Fibroblast of lung (primary cell): ENCODE results near the gene FKBP1A. TPM values are rescaled to one million over a fixed set of nuclear protein-coding genes. Genes with fewer than 3 reads are reported as not detected.
A peak's percentile ranks its signal among the peaks of the same experiment; 100 is the strongest.

Experiments
- DNase-seq, 2 donors: peaks; one replicate each; pipeline versions ENCODE4 v3.0.0 to v3.0.0-alpha.2; 2010; ENCODE audit warnings: low read depth in 2 of 2
- H2AFZ ChIP-seq: 2 replicates; pipeline ENCODE4 v1.5.1; 2012; ENCODE audit warnings: low read length, control low read depth, inconsistent platforms
- H3K27ac ChIP-seq: 2 replicates; pipeline ENCODE4 v1.5.1; 2011; ENCODE audit warnings: low read length, control low read depth; ENCODE audit not compliant: insufficient read depth
- H3K27me3 ChIP-seq: 2 replicates; pipeline ENCODE4 v1.5.1; 2011; ENCODE audit warnings: mild to moderate bottlenecking, low read length; ENCODE audit not compliant: control insufficient read depth, insufficient read depth
- H3K36me3 ChIP-seq: 2 replicates; pipeline ENCODE4 v1.5.1; 2011; ENCODE audit warnings: low read length; ENCODE audit not compliant: control insufficient read depth, insufficient read depth
- H3K4me1 ChIP-seq: 2 replicates; pipeline ENCODE4 v1.5.1; 2011; ENCODE audit warnings: low read length; ENCODE audit not compliant: control insufficient read depth, insufficient read depth; ENCODE audit errors: extremely low read depth
- H3K4me2 ChIP-seq: 2 replicates; pipeline ENCODE4 v1.5.1; 2011; ENCODE audit warnings: low read length, control low read depth; ENCODE audit not compliant: insufficient read depth; ENCODE audit errors: extremely low read depth
- H3K4me3 ChIP-seq, 4 experiments: fragments of 200-600 bp in 1 of 4; sonication (generic) in 1 of 4; replicated peaks in 1 of 4; 2 replicates each; pipeline ENCODE4 v1.5.1; 2011 to 2016; ENCODE audit warnings: low read length in 4 of 4, low read depth in 3 of 4, mild to moderate bottlenecking in 3 of 4, control low read depth in 2 of 4, inconsistent platforms in 1 of 4, mixed read lengths in 1 of 4; ENCODE audit not compliant: insufficient read depth in 1 of 4; ENCODE audit errors: control extremely low read depth in 1 of 4
- H3K79me2 ChIP-seq: 2 replicates; pipeline ENCODE4 v1.5.1; 2012; ENCODE audit warnings: mild to moderate bottlenecking, low read length, inconsistent platforms; ENCODE audit not compliant: control insufficient read depth, insufficient read depth
- H3K9ac ChIP-seq: 2 replicates; pipeline ENCODE4 v1.5.1; 2011; ENCODE audit warnings: mild to moderate bottlenecking, low read length, control low read depth; ENCODE audit not compliant: insufficient read depth
- H3K9me3 ChIP-seq: 2 replicates; pipeline ENCODE4 v1.5.1; 2012; ENCODE audit warnings: low read depth, low read length; ENCODE audit not compliant: control insufficient read depth, insufficient read depth
- H4K20me1 ChIP-seq: 2 replicates; pipeline ENCODE4 v1.5.1; 2011; ENCODE audit warnings: low read length; ENCODE audit not compliant: control insufficient read depth, insufficient read depth; ENCODE audit errors: extremely low read depth
- CTCF ChIP-seq, 2 donors: IDR thresholded peaks in 1 of 2; conservative IDR thresholded peaks in 1 of 2; 1 replicate in 1 of 2; 2 replicates in 1 of 2; pipeline ENCODE4 v1.5.1; 2011 to 2012; ENCODE audit warnings: low read length in 2 of 2, control low read depth in 1 of 2, inconsistent platforms in 1 of 2, low read depth in 1 of 2, mild to moderate bottlenecking in 1 of 2
- EZH2 ChIP-seq: IDR thresholded peaks from 2 replicates; pipeline ENCODE4 v1.5.1; 2012; ENCODE audit warnings: low read length, control low read depth, mild to moderate bottlenecking; ENCODE audit errors: missing control alignments
- polyA plus RNA-seq, 2 donors: library from polyadenylated mRNA; depleted of rRNA in 1 of 2; stranded (reverse) in 1 of 2; unstranded in 1 of 2; fragments of >200 nt; gene quantifications; 2 replicates each; pipeline ENCODE4 v1.2.1, GENCODE V29; 2011 to 2012; ENCODE audit warnings: missing spikeins in 1 of 2
- total RNA-seq: library from RNA; depleted of rRNA; stranded (reverse); fragments of >200 nt; gene quantifications from 2 replicates; pipeline ENCODE4 v1.2.1, GENCODE V29; 2014

FKBP1A gene
- total and polyA plus RNA-seq, 2 donors (not counting 1 experiment from before 2014, with no cell fraction given): 120 to 440 TPM

- DNase-seq: no peak
- Histone ChIP-seq H4K20me1 (no peaks in the 10 kb centered on the region), H3K4me2 (no peak overlapping the region), H3K9ac (no peak overlapping the region), H3K4me3 (no peak overlapping the region), H3K36me3 (peaks cover 4% of the 10 kb centered on the region), H3K27ac (no peak overlapping the region), H3K79me2 (peaks cover 32% of the 10 kb centered on the region), H3K27me3 (no peaks in the 10 kb centered on the region), H3K9me3 (no peaks in the 10 kb centered on the region), H2AFZ (no peak overlapping the region), H3K4me1 (peaks cover 18% of the 10 kb centered on the region)
- TF ChIP-seq CTCF (conservative IDR thresholded peaks at IDR 0.05 in 1 of 2, IDR thresholded peaks at IDR 0.05 in 1 of 2; ENCODE audit: low read depth in 1 of 2, low read length in 2 of 2): no peak
These were observed 20.9 kb downstream of the FKBP1A start for GRCh38 chr20:1371830-1372539.

GRCh38 chr20:1371202-1371782, 21.6 kb downstream of the FKBP1A start:
- H3K27me3 ChIP-seq: no peaks in the 10 kb centered on the region

More at GRCh38 chr20:1371202-1371782, 21.6 kb downstream of the FKBP1A start:
- peaks cover 27% of the 10 kb centered on the region for H3K79me2 ChIP-seq
- peak in 1 of 2 donors; percentile 32 for DNase-seq
- no peak overlapping the region for H3K4me3 ChIP-seq
- H3K36me3 ChIP-seq: peaks cover 4% of the 10 kb centered on the region
- no peak overlapping the region for H2AFZ ChIP-seq
- TF ChIP-seq EZH2 (no peak), CTCF (conservative IDR thresholded peaks at IDR 0.05 in 1 of 2, IDR thresholded peaks at IDR 0.05 in 1 of 2; ENCODE audit: low read depth in 1 of 2, low read length in 2 of 2) (no peak)
- H4K20me1 ChIP-seq: no peaks in the 10 kb centered on the region
- H3K27ac ChIP-seq: peak overlapping the region; percentile 15
- no peaks in the 10 kb centered on the region for H3K9me3 ChIP-seq
- no peak overlapping the region for H3K4me2 ChIP-seq
- no peak overlapping the region for H3K9ac ChIP-seq
- H3K4me1 ChIP-seq: peaks cover 18% of the 10 kb centered on the region
